ENCODE results near the gene TPTE2. TPM values are rescaled to one million over a fixed set of nuclear protein-coding genes. Genes with fewer than 3 reads are reported as not detected.
"Not testable (repeated sequence)": the region's sequence is repeated elsewhere in the genome, so short reads cannot be mapped to it uniquely, and the experiment has no call there.

TPTE2 gene
- total RNA-seq, 4 donors from 2014 or later: not detected

DNA sequence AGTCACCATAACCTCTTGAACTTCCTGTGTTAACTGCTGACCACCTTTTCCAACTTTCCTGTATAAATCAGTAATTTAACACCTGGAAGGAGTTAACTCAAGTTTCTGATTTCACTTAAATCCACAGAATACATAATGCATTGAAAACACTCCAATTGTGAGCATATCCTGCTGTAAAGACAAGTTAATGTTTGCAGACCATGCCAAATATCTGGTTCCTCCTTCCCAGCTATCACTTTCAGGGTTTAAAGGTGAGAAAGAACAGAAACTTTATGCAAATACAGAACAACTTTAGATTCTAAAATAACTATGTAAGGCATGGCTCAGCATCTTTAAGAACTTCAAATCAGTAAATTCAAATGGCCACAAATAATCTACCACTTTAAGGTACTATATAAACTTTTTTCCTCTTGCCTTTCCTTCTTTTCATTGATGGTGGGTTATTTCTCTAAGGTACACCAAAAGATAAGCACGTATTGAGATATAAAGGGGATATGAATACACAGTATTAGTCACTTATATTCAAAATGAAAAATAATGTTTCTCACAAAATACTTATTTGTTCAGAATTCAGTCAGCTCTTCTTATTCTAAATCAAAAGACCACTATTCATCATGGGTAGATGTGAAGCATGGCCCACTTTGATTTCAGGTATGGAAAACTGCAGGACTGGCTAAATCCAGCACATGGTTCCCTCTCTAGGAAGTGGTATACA, 6.6 kb upstream of the TPTE2 start:
- no peak for TF ChIP-seq EP300 (IDR thresholded peaks at IDR 0.05)
- no peak for TF ChIP-seq POLR2A (IDR thresholded peaks at IDR 0.05)
- no peak for TF ChIP-seq POLR2AphosphoS5 (IDR thresholded peaks at IDR 0.05)
- TF ChIP-seq, protein P1, sequence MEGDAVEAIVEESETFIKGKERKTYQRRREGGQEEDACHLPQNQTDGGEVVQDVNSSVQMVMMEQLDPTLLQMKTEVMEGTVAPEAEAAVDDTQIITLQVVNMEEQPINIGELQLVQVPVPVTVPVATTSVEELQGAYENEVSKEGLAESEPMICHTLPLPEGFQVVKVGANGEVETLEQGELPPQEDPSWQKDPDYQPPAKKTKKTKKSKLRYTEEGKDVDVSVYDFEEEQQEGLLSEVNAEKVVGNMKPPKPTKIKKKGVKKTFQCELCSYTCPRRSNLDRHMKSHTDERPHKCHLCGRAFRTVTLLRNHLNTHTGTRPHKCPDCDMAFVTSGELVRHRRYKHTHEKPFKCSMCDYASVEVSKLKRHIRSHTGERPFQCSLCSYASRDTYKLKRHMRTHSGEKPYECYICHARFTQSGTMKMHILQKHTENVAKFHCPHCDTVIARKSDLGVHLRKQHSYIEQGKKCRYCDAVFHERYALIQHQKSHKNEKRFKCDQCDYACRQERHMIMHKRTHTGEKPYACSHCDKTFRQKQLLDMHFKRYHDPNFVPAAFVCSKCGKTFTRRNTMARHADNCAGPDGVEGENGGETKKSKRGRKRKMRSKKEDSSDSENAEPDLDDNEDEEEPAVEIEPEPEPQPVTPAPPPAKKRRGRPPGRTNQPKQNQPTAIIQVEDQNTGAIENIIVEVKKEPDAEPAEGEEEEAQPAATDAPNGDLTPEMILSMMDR (IDR thresholded peaks at IDR 0.05): no peak
- Histone ChIP-seq H3K4me3 (no peak overlapping the region), H3K4me1 (peaks cover 0 to 5% (median 0%) of the 10 kb centered on the region in 3 donors), H3K36me3 (no peaks in the 10 kb centered on the region), H3K9me3 (peaks cover 0 to 6% (median 0%) of the 10 kb centered on the region in 3 donors), H3K27me3 (peaks cover 13% of the 10 kb centered on the region), H3K27ac (no peak overlapping the region)
- no peak for ATAC-seq
- WGBS, 2 donors (ENCODE audit: low coverage in 1 of 2): 55 to 57% methylated on average over 1 of the region's 1 CpG

DNA sequence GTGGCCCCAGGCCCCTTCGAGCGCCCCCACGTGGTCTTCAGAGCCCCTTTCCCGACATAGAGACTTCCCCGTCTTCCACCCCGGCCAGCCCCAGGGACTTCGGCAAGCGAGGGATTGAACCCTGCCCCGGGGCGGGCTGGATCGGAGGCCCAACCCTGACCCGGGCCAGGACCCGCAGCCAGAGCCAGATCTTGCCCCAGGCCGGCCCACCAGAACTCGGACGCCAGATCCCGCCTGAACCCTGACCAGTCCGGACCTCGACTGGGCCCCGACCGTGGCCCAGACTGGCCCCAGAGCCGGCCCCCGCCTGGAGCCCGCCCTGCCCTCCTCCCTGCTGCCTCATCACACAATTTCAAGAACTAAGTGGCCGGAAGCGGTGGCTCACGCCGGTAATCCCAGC, 253 bp upstream of the TPTE2 start:
- TF ChIP-seq, protein P1 (IDR thresholded peaks at IDR 0.05): no peak
- no peak for TF ChIP-seq POLR2A (IDR thresholded peaks at IDR 0.05)
- TF ChIP-seq POLR2AphosphoS5 (IDR thresholded peaks at IDR 0.05): no peak
- no peak for TF ChIP-seq EP300 (IDR thresholded peaks at IDR 0.05)
- Histone ChIP-seq H3K27me3 (peaks cover 13% of the 10 kb centered on the region), H3K4me1 (peaks cover 0 to 5% (median 0%) of the 10 kb centered on the region in 3 donors), H3K27ac (no peak overlapping the region), H3K9me3 (peaks cover 0 to 6% (median 0%) of the 10 kb centered on the region in 3 donors), H3K4me3 (no peak overlapping the region), H3K36me3 (no peaks in the 10 kb centered on the region)
- 80% methylated on average over 1 of the region's 28 CpGs; no CpG with 5 or more reads in 1 of the 2 donors for WGBS, 2 donors (ENCODE audit: low coverage in 1 of 2)
- ATAC-seq: no peak

- not testable (repeated sequence) for H3K36me3 ChIP-seq, H3K9me3 ChIP-seq, H3K4me1 ChIP-seq, H3K27me3 ChIP-seq, H3K27ac ChIP-seq, ATAC-seq, H3K4me3 ChIP-seq
- WGBS, 2 donors (ENCODE audit: low coverage in 1 of 2): no CpG with 5 or more reads among the region's 22 CpGs
Observed at GRCh38 chr13:19560672-19561071, 660 bp downstream of the TPTE2 start.

DNA sequence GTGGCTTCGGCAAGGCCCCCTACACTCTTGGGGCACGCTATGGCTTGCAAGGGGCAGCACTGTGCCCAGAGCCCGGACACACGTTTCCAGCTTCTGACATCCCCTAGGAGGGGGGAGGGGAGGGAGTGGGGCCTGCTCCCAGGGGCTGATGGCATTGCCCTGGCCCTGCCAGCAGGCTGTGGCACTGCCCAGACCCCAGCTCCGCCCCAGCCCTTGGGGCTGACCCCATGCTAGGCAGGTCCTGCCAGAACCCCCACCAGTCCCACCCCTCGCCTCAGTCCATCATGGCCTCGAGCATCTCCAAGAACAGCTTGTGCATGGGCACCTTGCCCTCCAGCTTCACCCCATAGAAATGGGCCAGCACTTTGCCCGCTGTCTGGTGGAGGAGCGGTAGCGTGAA, 1.6 kb downstream of the TPTE2 start:
- H3K4me1 ChIP-seq, H3K27ac ChIP-seq, ATAC-seq, H3K27me3 ChIP-seq, H3K9me3 ChIP-seq, H3K36me3 ChIP-seq, H3K4me3 ChIP-seq: not testable (repeated sequence)
- no CpG with 5 or more reads among the region's 10 CpGs for WGBS, 2 donors (ENCODE audit: low coverage in 1 of 2)

DNA sequence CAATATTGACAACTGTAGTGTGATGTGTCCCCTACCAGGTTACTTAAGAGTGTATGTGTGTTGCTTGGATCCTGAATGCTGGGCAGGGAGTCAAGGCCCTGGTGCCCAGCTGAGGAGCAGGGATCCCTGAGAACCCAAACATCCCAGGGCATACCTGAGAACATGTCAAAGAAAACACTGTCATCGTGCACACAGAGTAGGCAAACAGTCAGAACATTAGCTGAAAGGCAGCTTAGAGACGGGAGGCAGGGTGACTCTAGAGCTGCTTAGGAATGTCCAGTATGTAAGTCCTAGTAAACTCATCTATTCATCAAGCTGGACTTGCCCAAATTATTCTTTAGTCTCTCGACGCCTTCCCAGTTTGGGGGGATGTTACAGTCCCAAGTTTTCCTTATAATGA, 4.0 kb downstream of the TPTE2 start:
- not testable (repeated sequence) for H3K4me1 ChIP-seq, H3K36me3 ChIP-seq, H3K9me3 ChIP-seq, H3K27me3 ChIP-seq, H3K4me3 ChIP-seq, H3K27ac ChIP-seq, ATAC-seq
- WGBS, 2 donors (ENCODE audit: low coverage in 1 of 2): 65 to 83% methylated on average over 2 of the region's 4 CpGs

- not testable (repeated sequence) for H3K27me3 ChIP-seq, H3K4me3 ChIP-seq, H3K4me1 ChIP-seq, H3K27ac ChIP-seq, H3K9me3 ChIP-seq, ATAC-seq, H3K36me3 ChIP-seq
- WGBS, 2 donors (ENCODE audit: low coverage in 1 of 2): 58 to 66% methylated on average over 4 of the region's 4 CpGs
Observed at GRCh38 chr13:19549245-19549644, 12.1 kb downstream of the TPTE2 start.

DNA sequence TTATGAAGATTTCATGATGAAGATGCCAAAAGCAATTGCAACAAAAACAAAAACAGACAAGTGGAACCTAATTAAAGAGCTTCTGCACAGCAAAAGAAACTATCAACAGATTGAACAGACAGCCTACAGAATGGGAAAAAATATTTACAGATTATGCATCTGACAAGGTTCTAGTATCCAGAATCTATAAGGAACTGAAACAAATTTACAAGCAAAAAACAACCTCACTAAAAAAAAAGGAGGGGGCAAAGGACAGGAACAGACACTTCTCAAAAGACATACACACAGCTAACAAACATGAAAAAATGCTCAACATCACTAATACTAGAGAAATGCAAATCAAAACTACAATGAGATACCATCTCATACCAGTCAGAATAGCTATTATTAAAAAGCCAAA, 35.7 kb downstream of the TPTE2 start:
- H3K27ac ChIP-seq, H3K36me3 ChIP-seq, H3K27me3 ChIP-seq, H3K4me3 ChIP-seq, H3K9me3 ChIP-seq, H3K4me1 ChIP-seq, ATAC-seq: not testable (repeated sequence)

GRCh38 chr13:19519049-19519448, 42.3 kb downstream of the TPTE2 start:
- Histone ChIP-seq H3K9me3 (no peaks in the 10 kb centered on the region), H3K4me3 (no peak overlapping the region), H3K4me1 (no peaks in the 10 kb centered on the region), H3K27ac (no peak overlapping the region), H3K27me3 (peaks cover 4% of the 10 kb centered on the region), H3K36me3 (no peaks in the 10 kb centered on the region)
- TF ChIP-seq POLR2A (IDR thresholded peaks at IDR 0.05) (no peak), EP300 (IDR thresholded peaks at IDR 0.05) (no peak)
- no peak for ATAC-seq

DNA sequence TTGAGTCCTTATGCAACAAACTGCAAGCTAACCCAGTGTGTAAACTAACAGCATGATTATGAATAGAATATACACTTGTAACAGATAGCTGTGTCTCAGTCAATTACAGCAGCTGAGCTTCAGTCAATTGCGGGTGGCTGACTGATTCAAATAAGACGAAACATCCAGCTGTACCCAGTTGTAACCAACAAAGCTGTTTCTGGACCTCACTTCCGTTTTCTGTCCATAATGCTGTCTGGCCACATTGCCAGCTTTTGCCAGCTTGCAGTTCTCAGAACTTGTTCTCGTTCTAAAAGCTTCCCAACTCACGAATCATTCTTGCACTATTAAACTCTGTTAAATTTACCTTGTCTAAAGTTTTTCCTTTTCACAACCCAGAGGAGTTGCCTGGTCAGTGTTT, 53.7 kb downstream of the TPTE2 start:
- not testable (repeated sequence) for H3K9me3 ChIP-seq, H3K27ac ChIP-seq, H3K27me3 ChIP-seq, H3K4me1 ChIP-seq, H3K36me3 ChIP-seq, H3K4me3 ChIP-seq, ATAC-seq
- 46 to 56% methylated on average over 3 to 5 of the region's 5 CpGs for WGBS, 2 donors (ENCODE audit: low coverage in 1 of 2)

- not testable (repeated sequence) for H3K27ac ChIP-seq, H3K36me3 ChIP-seq, H3K4me1 ChIP-seq, H3K4me3 ChIP-seq, H3K27me3 ChIP-seq, ATAC-seq
- peaks cover 0 to 23% (median 0%) of the 10 kb centered on the region in 3 donors for H3K9me3 ChIP-seq
- WGBS, 2 donors (ENCODE audit: low coverage in 1 of 2): 0 to 73% methylated on average over 1 to 9 of the region's 9 CpGs
Observed at GRCh38 chr13:19460126-19460525, 101.2 kb downstream of the TPTE2 start.
